Pancreas (tissue), 10 donors: ENCODE data around the gene PDE2A. TPM values are rescaled to one million over a fixed set of nuclear protein-coding genes. Genes with fewer than 3 reads are reported as not detected.

Experiments used
- ATAC-seq, 4 donors: fragments of 200-7000 bp; cut with Tn5 transposase; one replicate each; pipeline versions ENCODE4 v1.8.0 to v1.9.1; 2020; ENCODE audit warnings: mild to moderate bottlenecking in 4 of 4, moderate library complexity in 4 of 4
- DNase-seq, 6 donors: peaks; one replicate each; pipeline ENCODE4 v3.0.0-alpha.2; 2020
- FAIRE-seq: peaks from 2 replicates; lab custom pipeline; 2012; peaks lifted over from hg19 to GRCh38; lab: Jason Lieb, UNC
- H3K27ac ChIP-seq, 4 donors: fragments of 200-600 bp; sonication (generic); 1 replicate in 3 of 4; 2 replicates in 1 of 4; pipeline versions ENCODE4 v1.5.0 to v1.8.0; 2020
- H3K27me3 ChIP-seq, 4 donors: fragments of 200-600 bp; one replicate each; pipeline ENCODE4 v1.8.0; 2021
- H3K36me3 ChIP-seq, 3 donors: fragments of 200-600 bp; sonication (generic) in 1 of 3; one replicate each; pipeline versions ENCODE4 v1.5.0 to v1.8.0; 2020 to 2021
- H3K4me1 ChIP-seq, 3 donors: fragments of 200-600 bp; one replicate each; pipeline ENCODE4 v1.8.0; 2021
- H3K4me3 ChIP-seq, 4 donors: fragments of 200-600 bp; sonication (generic) in 2 of 4; one replicate each; pipeline versions ENCODE4 v1.5.0 to v1.8.0; 2020 to 2021
- H3K9me3 ChIP-seq, 4 donors: fragments of 200-600 bp; one replicate each; pipeline ENCODE4 v1.8.0; 2021
- WGBS, 2 donors: extraction: QIAGEN DNeasy Blood & Tissue Kit; methylation state at CpG; one replicate each; pipeline ENCODE4 v1.1.7; 2013; 5-methylcytosine and 5-hydroxymethylcytosine counted together
- intact Hi-C, 3 donors: fragments of 100-400 bp; cut with DNase I; formaldehyde crosslinking; loops; one replicate each; pipeline versions ENCODE4 v1.11.1 to v1.14.2; 2022
- polyA plus RNA-seq, 2 donors: library from polyadenylated mRNA; stranded (reverse); fragments of 200-250 nt; gene quantifications; one replicate each; pipeline ENCODE4 v1.2.3, GENCODE V29; 2013
- total RNA-seq, 6 donors: library from RNA; stranded (reverse); fragmentation: NEBNext Ultra II Directional in 4 of 6; extraction: Animal tissue kit (Norgen Biotek cat#: 25700) in 4 of 6; gene quantifications; one replicate each; pipeline versions ENCODE4 v1.2.1 to v1.2.4, GENCODE V29; 2021 to 2023
- TF ChIP-seq, protein P1 (sequence below), 4 donors: fragments of 200-600 bp; sonication (generic) in 3 of 4; IDR thresholded peaks; one replicate each; pipeline versions ENCODE4 v1.5.0 to v1.8.0; 2021; ENCODE audit warnings: antibody characterized with exemption in 4 of 4
- donor health status: healthy with polysubstance abuse.
- donor health status: DM: no; HTN: no; CAD: no; lungs with moderate emphysema.
- donor health status: DM: no; HTN: no; CAD: no.
- donor health status: control.
- donor health status: control.
- donor health status: Bipolar disorder and iron deficiency.
- donor health status: DM: yes; HTN: yes; CAD: no.
- donor health status: DM: no; HTN: no; CAD: no.
- donor health status: DM: no; HTN: no; CAD: no.
- donor health status: DM: yes; HTN: yes; CAD: no.

PDE2A gene
- total and polyA plus RNA-seq, 8 donors, result 2.1 to 16.3 (median 4.1) TPM

DNA sequence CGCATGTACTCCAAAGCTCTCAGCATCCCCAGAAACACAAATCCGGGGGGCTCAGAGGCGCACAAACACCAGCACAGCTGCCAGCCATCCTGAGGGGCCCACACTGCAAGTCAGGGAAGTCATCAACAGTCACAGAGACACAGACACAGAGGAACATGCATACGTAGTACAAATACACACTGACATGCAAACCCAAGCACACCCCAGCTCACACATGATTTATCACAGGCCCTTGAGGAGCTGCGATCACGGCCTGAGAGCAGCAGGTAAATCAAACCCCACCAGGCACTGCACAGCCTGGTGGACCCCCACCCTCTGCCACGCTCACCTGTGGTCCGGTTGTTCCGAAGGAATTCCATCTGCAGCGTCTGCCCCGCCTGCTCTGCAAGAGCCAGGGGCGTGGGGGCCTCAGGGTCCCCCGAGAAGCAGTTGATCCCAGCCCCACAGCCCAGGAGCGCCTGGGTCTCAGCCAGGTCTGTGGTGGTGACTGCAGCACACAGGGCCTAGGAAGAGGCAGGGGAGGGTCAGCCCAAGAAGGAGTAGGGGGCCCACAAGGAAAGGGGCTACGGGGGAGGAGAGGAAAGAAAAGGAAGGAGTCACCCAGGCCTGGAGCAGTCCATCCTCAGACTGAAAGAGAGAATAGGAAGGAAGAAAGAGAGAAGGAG lies 28.5 kb upstream of the PDE2A start:
- no peaks in the 10 kb centered on the region for H3K9me3 ChIP-seq
- no peaks in the 10 kb centered on the region for H3K27me3 ChIP-seq
- H3K36me3 ChIP-seq, result peaks cover 5 to 74% (median 18%) of the 10 kb centered on the region in 3 donors
- H3K4me3 ChIP-seq, result no peak overlapping the region
- no peak for ATAC-seq
- H3K4me1 ChIP-seq, result no peaks in the 10 kb centered on the region
- TF ChIP-seq, protein P1, sequence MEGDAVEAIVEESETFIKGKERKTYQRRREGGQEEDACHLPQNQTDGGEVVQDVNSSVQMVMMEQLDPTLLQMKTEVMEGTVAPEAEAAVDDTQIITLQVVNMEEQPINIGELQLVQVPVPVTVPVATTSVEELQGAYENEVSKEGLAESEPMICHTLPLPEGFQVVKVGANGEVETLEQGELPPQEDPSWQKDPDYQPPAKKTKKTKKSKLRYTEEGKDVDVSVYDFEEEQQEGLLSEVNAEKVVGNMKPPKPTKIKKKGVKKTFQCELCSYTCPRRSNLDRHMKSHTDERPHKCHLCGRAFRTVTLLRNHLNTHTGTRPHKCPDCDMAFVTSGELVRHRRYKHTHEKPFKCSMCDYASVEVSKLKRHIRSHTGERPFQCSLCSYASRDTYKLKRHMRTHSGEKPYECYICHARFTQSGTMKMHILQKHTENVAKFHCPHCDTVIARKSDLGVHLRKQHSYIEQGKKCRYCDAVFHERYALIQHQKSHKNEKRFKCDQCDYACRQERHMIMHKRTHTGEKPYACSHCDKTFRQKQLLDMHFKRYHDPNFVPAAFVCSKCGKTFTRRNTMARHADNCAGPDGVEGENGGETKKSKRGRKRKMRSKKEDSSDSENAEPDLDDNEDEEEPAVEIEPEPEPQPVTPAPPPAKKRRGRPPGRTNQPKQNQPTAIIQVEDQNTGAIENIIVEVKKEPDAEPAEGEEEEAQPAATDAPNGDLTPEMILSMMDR (IDR thresholded peaks at IDR 0.05), result no peak
- no peak for FAIRE-seq
- intact Hi-C loops, result no loop called here
- WGBS, 2 donors, result 87 to 88% methylated on average over 15 of the region's 15 CpGs
- H3K27ac ChIP-seq, result no peak overlapping the region
- no peak for DNase-seq

DNA sequence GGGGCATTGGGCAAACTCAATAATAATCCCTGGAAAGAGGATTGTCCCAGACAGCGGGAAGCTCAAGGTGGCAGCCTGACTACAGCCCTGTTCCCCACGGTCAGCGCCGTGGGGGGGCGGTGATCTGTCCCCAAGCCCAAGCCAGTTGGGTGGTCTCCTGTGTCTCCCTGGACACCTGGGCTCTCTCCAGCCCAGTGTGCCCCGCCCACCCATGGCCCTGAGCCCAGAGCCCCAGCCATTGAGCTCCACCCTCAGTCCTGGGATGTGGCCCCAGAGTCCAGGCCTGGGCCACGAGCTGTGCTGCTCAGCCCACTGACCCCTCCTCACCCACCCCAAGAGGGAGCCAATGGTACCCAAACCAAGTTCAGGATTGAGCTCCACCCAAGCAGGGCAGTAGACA lies 27.9 kb upstream of the PDE2A start:
- ATAC-seq, result no peak
- no peak for FAIRE-seq
- TF ChIP-seq, protein P1 (IDR thresholded peaks at IDR 0.05), result no peak
- 88 to 95% methylated on average over 7 of the region's 7 CpGs for WGBS, 2 donors
- DNase-seq, result no peak
- Histone ChIP-seq H3K4me1 (no peaks in the 10 kb centered on the region), H3K27ac (no peak overlapping the region), H3K9me3 (no peaks in the 10 kb centered on the region), H3K36me3 (peaks cover 5 to 76% (median 19%) of the 10 kb centered on the region in 3 donors), H3K27me3 (no peaks in the 10 kb centered on the region), H3K4me3 (no peak overlapping the region)
- intact Hi-C loops, result no loop called here

DNA sequence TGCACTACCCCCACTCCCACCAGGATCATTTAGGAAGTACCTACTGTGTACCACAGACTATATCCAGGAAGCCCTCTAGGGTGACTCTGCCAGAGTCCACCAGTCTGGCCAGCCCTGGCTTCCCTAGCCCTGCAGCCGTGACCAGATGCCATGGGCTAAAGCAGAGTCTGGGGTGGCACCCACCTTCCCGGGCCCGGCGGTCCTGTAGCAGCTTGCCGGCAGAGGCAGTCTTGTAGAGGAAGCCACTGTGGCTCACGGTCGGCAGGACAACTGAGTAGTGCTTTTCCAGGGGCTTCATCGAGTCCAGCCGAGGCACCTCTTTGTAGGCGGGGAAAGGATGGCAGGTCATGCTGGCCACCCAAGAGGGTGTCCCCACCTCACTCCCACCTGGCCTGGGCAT lies 27.2 kb upstream of the PDE2A start:
- Histone ChIP-seq H3K4me1 (no peaks in the 10 kb centered on the region), H3K4me3 (no peak overlapping the region), H3K27ac (no peak overlapping the region), H3K36me3 (peaks cover 2 to 75% (median 19%) of the 10 kb centered on the region in 3 donors), H3K27me3 (no peaks in the 10 kb centered on the region), H3K9me3 (no peaks in the 10 kb centered on the region)
- intact Hi-C loops, result no loop called here
- DNase-seq, result no peak
- no peak for FAIRE-seq
- TF ChIP-seq, protein P1 (IDR thresholded peaks at IDR 0.05), result no peak
- ATAC-seq, result no peak
- 94 to 95% methylated on average over 10 of the region's 10 CpGs for WGBS, 2 donors

DNA sequence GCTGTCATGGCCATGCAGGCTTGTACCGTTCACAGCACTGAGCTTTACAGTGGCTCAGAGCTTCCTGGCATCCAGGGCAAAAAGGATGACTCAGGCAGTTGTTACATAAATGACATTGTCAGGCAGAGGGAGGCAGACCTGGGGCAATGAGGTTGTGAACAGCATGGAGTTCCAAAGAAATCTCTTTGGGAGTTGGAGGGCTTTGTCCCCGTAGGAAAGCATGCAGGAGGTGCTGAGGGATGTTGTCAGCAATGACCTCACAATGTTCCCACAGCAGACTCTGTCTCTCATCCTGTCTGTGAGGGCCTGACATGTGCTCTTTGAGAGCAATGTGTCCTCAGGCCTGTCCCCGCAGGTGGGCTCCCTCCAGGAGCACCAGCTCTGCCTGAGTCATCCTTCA lies 25.9 kb upstream of the PDE2A start:
- no peak for FAIRE-seq

DNA sequence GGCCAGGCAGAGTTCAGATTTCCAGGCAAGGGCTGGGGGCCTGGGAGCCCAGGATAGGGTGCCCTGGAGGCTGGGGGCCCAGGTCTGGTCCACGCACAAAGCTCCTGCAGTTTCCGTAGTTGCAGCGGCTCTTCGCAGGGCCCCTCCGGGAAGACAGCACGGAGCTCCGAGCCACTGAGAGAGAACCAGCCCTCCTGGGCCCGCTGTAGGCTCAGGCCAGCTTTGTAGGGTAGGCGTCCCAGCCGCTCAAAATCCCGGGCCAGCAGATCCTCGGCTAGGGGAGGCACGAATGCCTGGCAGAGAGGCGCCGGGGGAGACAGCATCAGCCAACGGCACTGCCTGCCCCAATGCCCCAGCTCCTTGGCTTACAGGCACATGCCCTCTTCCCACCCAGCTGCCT lies 23.6 kb upstream of the PDE2A start:
- ATAC-seq, result no peak
- WGBS, 2 donors, result 91 to 96% methylated on average over 16 of the region's 16 CpGs

More for the DNA sequence above, 25.9 kb upstream of the PDE2A start:
- DNase-seq (no peak), ATAC-seq (no peak)
- H3K9me3 ChIP-seq, result no peaks in the 10 kb centered on the region
- TF ChIP-seq, protein P1 (IDR thresholded peaks at IDR 0.05), result no peak
- no peaks in the 10 kb centered on the region for H3K27me3 ChIP-seq
- no peak overlapping the region for H3K4me3 ChIP-seq
- intact Hi-C loops, result no loop called here
- no peaks in the 10 kb centered on the region for H3K4me1 ChIP-seq
- peaks cover 5 to 76% (median 29%) of the 10 kb centered on the region in 3 donors for H3K36me3 ChIP-seq
- WGBS, 2 donors, result 81 to 86% methylated on average over 3 of the region's 3 CpGs
- H3K27ac ChIP-seq, result no peak overlapping the region

More for the DNA sequence above, 23.6 kb upstream of the PDE2A start:
- no peak overlapping the region for H3K4me3 ChIP-seq
- TF ChIP-seq, protein P1 (IDR thresholded peaks at IDR 0.05), result no peak
- H3K4me1 ChIP-seq, result no peaks in the 10 kb centered on the region
- no peaks in the 10 kb centered on the region for H3K27me3 ChIP-seq
- DNase-seq, result peak in 1 of 6 donors; percentile 56
- H3K27ac ChIP-seq, result no peak overlapping the region
- H3K36me3 ChIP-seq, result peaks cover 8 to 79% (median 40%) of the 10 kb centered on the region in 3 donors
- no peaks in the 10 kb centered on the region for H3K9me3 ChIP-seq
- intact Hi-C loops, result no loop called here
- no peak for FAIRE-seq
